Upper lobe of left lung (tissue), 6 donors: ENCODE results near the gene GALNT14. TPM values are rescaled to one million over a fixed set of nuclear protein-coding genes. Genes with fewer than 3 reads are reported as not detected.
"Not testable (repeated sequence)": the region's sequence is repeated elsewhere in the genome, so short reads cannot be mapped to it uniquely, and the experiment has no call there.

Experiments
- ATAC-seq, 2 donors: fragments of 200-7000 bp; cut with Tn5 transposase; one replicate each; pipeline ENCODE4 v1.9.1; 2022; ENCODE audit warnings: mild to moderate bottlenecking in 2 of 2, moderate library complexity in 2 of 2; ENCODE audit not compliant: low FRiP score in 2 of 2
- DNase-seq, 2 donors: peaks; one replicate each; pipeline ENCODE4 v3.0.0-alpha.2; 2019 to 2020
- H3K27ac ChIP-seq, 4 donors: fragments of 200-600 bp; sonication (generic); one replicate each; pipeline ENCODE4 v1.5.1; 2016 to 2019
- H3K27me3 ChIP-seq, 4 donors: fragments of 200-600 bp; sonication (generic); one replicate each; pipeline ENCODE4 v1.5.1; 2017 to 2019
- H3K36me3 ChIP-seq, 4 donors: fragments of 200-600 bp; sonication (generic); one replicate each; pipeline ENCODE4 v1.5.1; 2016 to 2019
- H3K4me1 ChIP-seq, 4 donors: fragments of 200-600 bp; sonication (generic); one replicate each; pipeline ENCODE4 v1.5.1; 2018 to 2019
- H3K4me3 ChIP-seq, 4 donors: fragments of 200-600 bp; sonication (generic); one replicate each; pipeline ENCODE4 v1.5.1; 2017 to 2019; ENCODE audit warnings: mild to moderate bottlenecking in 2 of 4, moderate library complexity in 1 of 4
- H3K9me3 ChIP-seq, 4 donors: fragments of 200-600 bp; sonication (generic); one replicate each; pipeline ENCODE4 v1.5.1; 2018 to 2019
- CTCF ChIP-seq, 6 experiments: fragments of 450-650 bp in 4 of 6; fragments of 200-600 bp in 2 of 6; sonication (generic) in 2 of 6; IDR thresholded peaks; one replicate each; pipeline ENCODE4 v1.5.1; 2016 to 2019; ENCODE audit warnings: antibody characterized with exemption in 6 of 6
- EP300 ChIP-seq, 4 donors: sonication (generic); formaldehyde crosslinking; IDR thresholded peaks; one replicate each; pipeline ENCODE4 v1.5.1; 2017; ENCODE audit warnings: antibody characterized with exemption in 4 of 4, control low read depth in 2 of 4
- POLR2A ChIP-seq, 4 donors: fragments of 450-650 bp; IDR thresholded peaks; one replicate each; pipeline ENCODE4 v1.5.1; 2016 to 2017; ENCODE audit warnings: antibody characterized with exemption in 4 of 4, mild to moderate bottlenecking in 2 of 4
- POLR2AphosphoS5 ChIP-seq, 2 donors: sonication (generic); formaldehyde crosslinking; IDR thresholded peaks; one replicate each; pipeline ENCODE4 v1.5.1; 2017; ENCODE audit warnings: antibody characterized with exemption in 2 of 2
- WGBS, 2 donors: methylation state at CpG; one replicate each; pipeline ENCODE4 v1.1.5; 2017 to 2018; 5-methylcytosine and 5-hydroxymethylcytosine counted together
- total RNA-seq, 6 donors: library from RNA; depleted of rRNA in 4 of 6; stranded (reverse); fragments of >200 nt in 4 of 6; gene quantifications; one replicate each; pipeline versions ENCODE4 v1.1.0 to v1.2.1, GENCODE V29; 2016 to 2021
- donor health status: DM: no; HTN: no; CAD: no; lungs with moderate emphysema.
- donor health status: DM: no; HTN: yes; CAD: no; lungs with severe emphysema.

GALNT14 gene
- total RNA-seq, 6 donors from 2014 or later = 0.98 to 2.6 (median 1.4) TPM; not detected in 1

- Histone ChIP-seq H3K9me3 (no peaks in the 10 kb centered on the region), H3K4me1 (no peaks in the 10 kb centered on the region), H3K27ac (no peak overlapping the region), H3K27me3 (no peaks in the 10 kb centered on the region), H3K4me3 (no peak overlapping the region), H3K36me3 (no peaks in the 10 kb centered on the region)
- WGBS, 2 donors = 91 to 100% methylated on average over 7 of the region's 7 CpGs
- TF ChIP-seq EP300 (IDR thresholded peaks at IDR 0.05) = no peak
- TF ChIP-seq POLR2AphosphoS5 (IDR thresholded peaks at IDR 0.05) = no peak
- TF ChIP-seq CTCF (IDR thresholded peaks at IDR 0.05) = no peak
- no peak for TF ChIP-seq POLR2A (IDR thresholded peaks at IDR 0.05)
- ATAC-seq = no peak
- DNase-seq = no peak
Observed at GRCh38 chr2:30910686-30911085, 227.6 kb downstream of the GALNT14 start.

GRCh38 chr2:30904437-30904836 lies 233.8 kb downstream of the GALNT14 start:
- DNase-seq, H3K27ac ChIP-seq, H3K36me3 ChIP-seq, H3K4me1 ChIP-seq, ATAC-seq, H3K4me3 ChIP-seq, H3K27me3 ChIP-seq, H3K9me3 ChIP-seq: not testable (repeated sequence)
- WGBS, 2 donors = 79 to 88% methylated on average over 9 to 14 of the region's 14 CpGs

GRCh38 chr2:30903326-30903725 lies 234.9 kb downstream of the GALNT14 start:
- WGBS, 2 donors = 93 to 98% methylated on average over 3 to 5 of the region's 5 CpGs
- Histone ChIP-seq H3K4me1 (no peaks in the 10 kb centered on the region), H3K9me3 (no peaks in the 10 kb centered on the region), H3K27me3 (no peaks in the 10 kb centered on the region), H3K4me3 (no peak overlapping the region), H3K36me3 (no peaks in the 10 kb centered on the region), H3K27ac (no peak overlapping the region)
- ATAC-seq = no peak
- no peak for TF ChIP-seq POLR2AphosphoS5 (IDR thresholded peaks at IDR 0.05)
- no peak for DNase-seq

GRCh38 chr2:30900381-30900780 lies 237.9 kb downstream of the GALNT14 start:
- no peak for DNase-seq
- no peak for TF ChIP-seq POLR2A (IDR thresholded peaks at IDR 0.05)
- TF ChIP-seq CTCF (IDR thresholded peaks at IDR 0.05) = no peak
- TF ChIP-seq POLR2AphosphoS5 (IDR thresholded peaks at IDR 0.05) = no peak
- no peak for TF ChIP-seq EP300 (IDR thresholded peaks at IDR 0.05)
- Histone ChIP-seq H3K36me3 (no peaks in the 10 kb centered on the region), H3K27me3 (no peaks in the 10 kb centered on the region), H3K27ac (no peak overlapping the region), H3K4me1 (no peaks in the 10 kb centered on the region), H3K9me3 (no peaks in the 10 kb centered on the region), H3K4me3 (no peak overlapping the region)
- WGBS, 2 donors = 75 to 82% methylated on average over 5 of the region's 5 CpGs
- no peak for ATAC-seq

- TF ChIP-seq POLR2AphosphoS5 (IDR thresholded peaks at IDR 0.05) = no peak
- no peak for TF ChIP-seq EP300 (IDR thresholded peaks at IDR 0.05)
- TF ChIP-seq CTCF (IDR thresholded peaks at IDR 0.05) = no peak
- no peak for TF ChIP-seq POLR2A (IDR thresholded peaks at IDR 0.05)
- ATAC-seq (no peak), DNase-seq (peak in 1 of 2 donors; percentile 33)
- Histone ChIP-seq H3K27me3 (no peaks in the 10 kb centered on the region), H3K36me3 (no peaks in the 10 kb centered on the region), H3K4me1 (no peaks in the 10 kb centered on the region), H3K9me3 (no peaks in the 10 kb centered on the region), H3K4me3 (no peak overlapping the region), H3K27ac (no peak overlapping the region)
- WGBS, 2 donors = 90% methylated on average over 14 of the region's 14 CpGs
Observed at GRCh38 chr2:30899516-30900054, 238.7 kb downstream of the GALNT14 start.

- no peaks in the 10 kb centered on the region for H3K36me3 ChIP-seq
- TF ChIP-seq EP300 (IDR thresholded peaks at IDR 0.05) (no peak), CTCF (IDR thresholded peaks at IDR 0.05) (no peak), POLR2A (IDR thresholded peaks at IDR 0.05) (no peak), POLR2AphosphoS5 (IDR thresholded peaks at IDR 0.05) (no peak)
- H3K27me3 ChIP-seq = no peaks in the 10 kb centered on the region
- ATAC-seq = no peak
- no peaks in the 10 kb centered on the region for H3K9me3 ChIP-seq
- no peak overlapping the region for H3K4me3 ChIP-seq
- DNase-seq = peak in 1 of 2 donors; percentile 13
- 95 to 96% methylated on average over 12 to 13 of the region's 13 CpGs for WGBS, 2 donors
- no peaks in the 10 kb centered on the region for H3K4me1 ChIP-seq
- H3K27ac ChIP-seq = no peak overlapping the region
Observed at GRCh38 chr2:30897539-30897938, 240.7 kb downstream of the GALNT14 start.
